SK-N-MC (cell line): Measurements from ENCODE around the gene TMEM164.

Experiments used
- DNase-seq: peaks from one replicate; pipeline ENCODE4 v3.0.0-alpha.2; 2011; ENCODE audit warnings: low read depth, low spot score
- H3K27ac ChIP-seq: fragments of 200-600 bp; sonication (generic); 2 replicates; pipeline ENCODE4 v1.5.1; 2016; ENCODE audit warnings: mixed run types
- H3K36me3 ChIP-seq: fragments of 200-600 bp; sonication (generic); 2 replicates; pipeline ENCODE4 v1.6.1; 2017; ENCODE audit warnings: antibody characterized with exemption, low read length, mixed read lengths; ENCODE audit not compliant: insufficient read depth
- H3K4me3 ChIP-seq: fragments of 200-600 bp; sonication (generic); 2 replicates; pipeline ENCODE4 v1.5.1; 2016
- H3K9ac ChIP-seq: fragments of 200-600 bp; sonication (generic); 2 replicates; pipeline ENCODE4 v1.8.0; 2017; ENCODE audit warnings: mixed run types, mixed read lengths; ENCODE audit not compliant: insufficient read length
- H3K9me3 ChIP-seq: fragments of 200-600 bp; sonication (generic); 2 replicates; pipeline ENCODE4 v1.6.1; 2017; ENCODE audit warnings: low read depth, mild to moderate bottlenecking, antibody characterized with exemption, low read length, moderate library complexity, mixed read lengths
- EZH2 ChIP-seq: fragments of 200-600 bp; sonication (generic); IDR thresholded peaks from one replicate; pipeline ENCODE4 v1.6.1; 2017; ENCODE audit warnings: antibody characterized with exemption
- FOXP2 ChIP-seq: optimal IDR thresholded peaks from 2 replicates; pipeline ENCODE3; 2011; ENCODE audit warnings: mild to moderate bottlenecking, moderate library complexity; ENCODE audit not compliant: insufficient read depth; ENCODE audit errors: extremely low read length, control extremely low read depth
- POLR2AphosphoS5 ChIP-seq: IDR thresholded peaks from 2 replicates; pipeline ENCODE4 v1.6.1; 2012; ENCODE audit warnings: mild to moderate bottlenecking, low read depth, low read length, borderline replicate concordance

Gene TMEM164

DNA sequence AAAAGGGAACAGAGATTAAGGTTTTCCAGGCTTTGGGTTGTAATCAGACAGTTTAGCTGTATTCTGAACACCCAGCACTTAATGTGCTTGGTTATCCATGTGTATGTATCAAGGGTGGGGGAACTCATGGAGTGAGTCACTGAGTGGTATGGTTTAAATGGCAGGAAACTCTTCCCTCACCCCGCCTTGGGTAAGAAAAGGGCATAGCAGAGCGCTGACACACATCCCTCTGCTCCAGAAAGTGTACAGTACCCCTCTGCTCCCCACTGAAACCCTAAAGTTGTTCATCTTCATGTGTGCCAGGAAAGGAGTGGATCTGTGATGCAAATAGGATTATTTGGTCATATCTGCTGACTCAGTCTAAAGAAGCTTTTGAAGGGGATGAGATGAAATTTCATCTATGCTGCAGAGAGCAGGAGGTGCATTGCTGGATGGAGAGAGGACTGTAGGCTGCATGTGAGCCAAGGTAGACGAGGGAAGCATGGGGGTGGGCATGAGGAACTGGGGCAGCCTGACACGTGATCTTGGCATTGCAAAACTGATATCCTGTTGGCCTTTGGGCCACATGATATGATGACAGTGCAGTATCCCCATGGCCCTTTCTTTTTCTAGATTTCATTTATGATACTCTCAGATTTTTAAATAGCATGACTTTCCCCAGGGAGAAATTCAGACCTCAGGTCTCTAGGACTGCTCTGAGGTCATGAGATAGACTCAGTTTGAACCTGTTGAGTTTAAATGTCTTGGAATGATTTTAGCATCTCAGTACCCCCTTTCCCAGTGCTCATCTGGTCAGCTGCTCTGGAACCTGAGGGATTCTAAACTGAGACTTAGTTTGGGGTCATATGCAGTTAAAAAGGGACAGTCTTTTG is 84.8 kb downstream of the TMEM164 start:
- no peak overlapping the region for H3K27ac ChIP-seq
- H3K9ac ChIP-seq, result no peak overlapping the region
- H3K9me3 ChIP-seq, result no peaks in the 10 kb centered on the region
- TF ChIP-seq POLR2AphosphoS5, result no peak
- no peak for TF ChIP-seq FOXP2
- no peak for TF ChIP-seq EZH2
- H3K4me3 ChIP-seq, result no peak overlapping the region
- no peaks in the 10 kb centered on the region for H3K36me3 ChIP-seq
- DNase-seq, result no peak

DNA sequence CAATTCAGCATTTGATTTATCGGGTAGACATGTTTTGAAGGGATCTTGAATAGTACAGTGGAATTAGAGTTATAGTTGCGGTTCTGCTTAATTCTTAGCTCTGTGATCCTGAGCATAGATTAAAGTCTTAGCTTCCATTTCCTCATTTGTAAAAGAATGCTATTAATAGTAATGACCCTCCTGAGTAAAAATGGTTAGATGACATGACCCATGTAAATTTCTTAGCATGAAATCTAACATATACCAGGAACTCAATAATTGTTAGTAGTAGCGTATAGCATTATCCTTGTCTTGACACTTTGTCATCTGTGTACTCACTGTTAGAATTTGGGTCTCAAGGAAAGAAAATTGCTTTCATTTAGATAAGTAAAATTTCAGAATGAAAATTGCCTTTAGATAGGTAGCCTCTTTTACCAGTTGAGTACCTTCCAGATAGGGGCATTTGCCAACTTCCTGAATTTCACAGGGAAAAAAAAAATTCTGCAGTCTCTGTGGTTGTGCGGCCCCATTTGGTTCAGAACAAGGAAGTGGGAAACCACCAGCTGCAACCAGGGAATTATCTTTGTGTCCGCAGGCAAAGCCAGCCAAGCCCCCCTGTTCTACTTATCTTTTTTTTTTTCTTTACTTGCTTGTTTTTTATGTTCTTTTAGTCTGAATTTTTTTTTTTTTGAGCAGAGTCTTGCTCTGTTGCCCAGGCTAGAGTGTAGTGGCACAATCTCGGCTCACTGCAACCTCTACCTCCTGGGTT is 86.9 kb downstream of the TMEM164 start:
- no peak for DNase-seq
- H3K4me3 ChIP-seq, result no peak overlapping the region
- H3K36me3 ChIP-seq, result no peaks in the 10 kb centered on the region
- H3K27ac ChIP-seq, result no peak overlapping the region
- TF ChIP-seq POLR2AphosphoS5, result no peak
- no peak for TF ChIP-seq FOXP2
- no peak for TF ChIP-seq EZH2
- H3K9me3 ChIP-seq, result no peaks in the 10 kb centered on the region
- no peak overlapping the region for H3K9ac ChIP-seq

DNA sequence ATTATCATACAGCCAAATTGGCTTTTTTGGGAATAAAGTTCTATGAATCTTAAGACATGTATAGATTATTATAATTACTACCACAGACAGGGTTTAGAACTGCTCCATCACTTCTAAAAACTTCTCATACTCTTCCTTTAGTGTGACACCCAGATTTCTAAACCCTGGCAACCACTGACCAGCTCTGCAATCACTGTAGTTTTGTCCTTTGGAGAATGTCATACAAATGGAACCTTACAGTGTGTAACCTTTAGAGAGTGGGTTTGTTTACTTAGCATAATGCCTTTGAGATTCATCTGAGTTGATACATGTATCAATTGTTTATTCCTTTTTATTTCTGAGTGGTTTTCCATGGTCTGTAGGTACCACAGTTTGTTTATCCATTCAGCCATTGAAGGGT is 95.0 kb downstream of the TMEM164 start:
- Histone ChIP-seq H3K27ac (no peak overlapping the region), H3K4me3 (no peak overlapping the region), H3K9ac (no peak overlapping the region), H3K36me3 (no peaks in the 10 kb centered on the region), H3K9me3 (no peaks in the 10 kb centered on the region)
- no peak for TF ChIP-seq EZH2
- TF ChIP-seq POLR2AphosphoS5, result no peak
- no peak for TF ChIP-seq FOXP2
- no peak for DNase-seq

DNA sequence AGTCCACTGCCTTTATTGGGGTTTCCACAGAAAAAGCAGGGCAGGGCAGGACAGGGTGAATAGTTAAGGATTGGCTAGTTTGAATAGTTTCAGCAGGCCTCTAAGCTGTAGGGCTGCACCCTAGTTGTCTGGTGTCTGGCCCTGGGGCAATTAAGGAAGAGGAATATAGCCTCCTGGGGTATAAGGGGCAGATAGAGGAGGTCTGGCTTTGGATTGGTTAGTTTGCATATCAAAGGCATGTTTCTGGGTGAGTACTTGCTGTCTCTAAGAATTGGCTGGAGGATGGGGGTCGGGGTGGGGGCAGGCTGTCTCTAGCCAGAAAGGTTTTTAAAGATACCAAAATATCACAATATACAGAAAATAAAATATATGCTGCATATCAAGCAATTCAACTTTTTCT is 100.4 kb downstream of the TMEM164 start:
- H3K9ac ChIP-seq, result no peak overlapping the region
- H3K27ac ChIP-seq, result no peak overlapping the region
- H3K4me3 ChIP-seq, result no peak overlapping the region
- TF ChIP-seq FOXP2, result no peak
- no peak for DNase-seq
- H3K36me3 ChIP-seq, result no peaks in the 10 kb centered on the region
- no peaks in the 10 kb centered on the region for H3K9me3 ChIP-seq

DNA sequence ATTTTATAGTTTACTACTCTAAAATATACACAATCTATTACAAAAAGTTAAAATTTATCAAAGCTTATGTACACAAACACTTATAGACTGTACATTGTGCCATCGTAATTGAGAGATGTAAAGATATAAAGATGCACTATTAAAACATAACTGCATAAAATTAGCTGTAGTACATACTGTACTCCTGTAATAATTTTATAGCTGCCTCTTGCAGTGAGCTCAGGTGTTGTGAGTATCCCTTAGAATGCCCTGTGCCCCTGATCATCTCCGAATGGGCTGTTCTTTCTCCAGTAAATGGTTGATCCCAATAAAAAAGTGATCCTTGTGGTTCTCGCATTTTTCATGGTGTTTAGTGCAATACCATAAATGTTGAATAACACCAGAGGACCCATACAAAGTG is 101.2 kb downstream of the TMEM164 start:
- no peak overlapping the region for H3K4me3 ChIP-seq
- H3K36me3 ChIP-seq, result no peaks in the 10 kb centered on the region
- H3K9me3 ChIP-seq, result no peaks in the 10 kb centered on the region
- no peak for DNase-seq
- H3K9ac ChIP-seq, result no peak overlapping the region
- no peak overlapping the region for H3K27ac ChIP-seq
- no peak for TF ChIP-seq POLR2AphosphoS5
- TF ChIP-seq EZH2, result no peak
- TF ChIP-seq FOXP2, result no peak

DNA sequence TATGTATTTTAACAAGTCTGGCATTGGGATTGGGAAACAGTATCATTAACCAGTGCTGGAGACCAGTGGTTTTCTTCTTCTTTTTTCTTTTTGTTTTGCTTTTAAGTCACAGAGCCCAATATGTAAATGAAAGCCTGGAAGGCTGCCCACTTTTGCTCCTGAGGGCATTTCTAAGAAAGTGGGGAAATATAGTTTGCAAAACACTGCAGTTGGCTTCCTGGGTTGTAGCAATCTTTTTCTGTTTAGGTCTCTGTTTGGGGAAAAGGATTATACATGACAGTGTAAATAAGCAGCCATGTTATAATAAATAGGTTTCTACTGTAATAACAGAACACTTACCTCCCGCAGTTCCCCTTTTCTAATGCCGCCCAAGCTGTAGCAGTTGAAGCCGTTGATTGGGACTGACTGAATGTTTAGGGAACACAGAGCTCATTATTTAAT is 105.5 kb downstream of the TMEM164 start:
- Histone ChIP-seq H3K9ac (no peak overlapping the region), H3K4me3 (peak overlapping the region; percentile 26), H3K36me3 (no peaks in the 10 kb centered on the region), H3K9me3 (no peaks in the 10 kb centered on the region), H3K27ac (peak overlapping the region; percentile 63; the same call in 1 of the 2 replicates)
- TF ChIP-seq POLR2AphosphoS5, result no peak
- peak; percentile 64 for DNase-seq

DNA sequence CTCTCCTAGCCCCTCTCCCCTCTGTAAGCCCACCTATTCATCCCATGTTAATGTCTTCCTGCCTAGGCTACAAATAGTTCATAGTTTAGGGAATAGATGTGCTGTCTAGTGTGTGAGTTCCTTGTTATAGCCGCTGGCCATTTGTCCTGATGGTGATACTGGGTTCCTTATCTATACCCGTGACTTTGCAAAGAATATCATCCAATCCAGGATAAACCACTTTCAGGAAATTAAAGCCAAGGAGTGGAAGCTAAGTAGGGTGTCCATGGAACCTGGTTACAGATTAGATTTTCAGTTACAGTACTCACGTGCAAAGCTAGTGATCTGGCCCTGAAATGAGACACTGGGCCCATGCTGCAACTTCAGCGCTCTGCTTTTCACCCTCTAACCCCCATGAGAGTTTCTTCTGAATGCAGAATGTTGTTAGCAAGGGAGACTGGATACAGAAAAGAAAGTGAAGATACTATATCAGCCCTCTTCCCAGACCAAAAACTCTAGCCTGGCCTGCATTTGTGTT is 111.4 kb downstream of the TMEM164 start:
- no peak overlapping the region for H3K27ac ChIP-seq
- no peaks in the 10 kb centered on the region for H3K36me3 ChIP-seq
- TF ChIP-seq POLR2AphosphoS5, result no peak
- TF ChIP-seq FOXP2, result no peak
- TF ChIP-seq EZH2, result no peak
- no peaks in the 10 kb centered on the region for H3K9me3 ChIP-seq
- DNase-seq, result no peak
- H3K4me3 ChIP-seq, result no peak overlapping the region
- no peak overlapping the region for H3K9ac ChIP-seq

DNA sequence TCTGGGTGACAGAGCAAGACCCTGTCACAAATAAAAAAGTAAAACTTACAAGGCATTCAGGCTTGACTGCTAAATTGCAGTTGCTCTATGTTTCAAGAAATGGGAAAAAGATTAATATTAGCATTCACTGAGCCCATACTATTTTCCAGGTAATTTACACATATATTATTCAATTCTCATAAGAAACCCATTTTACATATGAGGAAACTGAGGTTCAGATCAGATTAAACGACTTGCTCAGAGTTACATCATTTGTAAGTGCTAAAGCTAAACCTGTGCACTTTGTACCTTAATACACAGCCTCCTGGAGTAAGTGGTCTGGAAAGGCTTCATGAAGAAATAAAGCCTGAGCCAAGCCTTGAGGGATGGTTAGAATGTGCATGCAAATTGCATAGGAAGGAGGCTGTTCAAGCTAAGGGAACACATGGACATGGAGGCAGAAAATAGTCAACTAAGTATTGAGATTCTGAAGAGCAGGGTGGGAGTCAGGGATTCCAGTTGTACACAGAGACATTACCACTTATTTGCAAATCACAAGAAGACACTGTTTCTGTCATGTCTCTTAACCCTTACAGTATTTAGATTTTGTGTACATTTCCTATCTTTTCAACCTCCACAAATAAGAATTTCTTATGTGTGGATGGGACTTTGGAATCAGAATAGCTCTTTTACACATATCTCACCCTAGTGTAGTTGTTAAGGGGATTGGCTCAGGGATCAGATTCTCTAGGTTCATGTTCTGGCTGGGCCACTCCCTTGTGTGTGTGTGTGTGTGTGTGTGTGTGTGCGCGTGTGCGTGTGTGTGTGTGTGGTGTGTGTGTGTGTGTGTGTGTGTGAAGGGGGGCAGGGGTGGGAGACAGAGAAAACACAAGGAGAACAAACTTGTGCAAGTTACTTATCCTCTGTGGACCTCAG is 113.4 kb downstream of the TMEM164 start:
- H3K9ac ChIP-seq, result no peak overlapping the region
- DNase-seq, result no peak
- no peaks in the 10 kb centered on the region for H3K36me3 ChIP-seq
- no peak overlapping the region for H3K27ac ChIP-seq
- H3K9me3 ChIP-seq, result no peaks in the 10 kb centered on the region
- TF ChIP-seq POLR2AphosphoS5 (no peak), FOXP2 (no peak), EZH2 (no peak)
- no peak overlapping the region for H3K4me3 ChIP-seq
